Muscle of leg (tissue), 11 donors: ENCODE results near the gene PSMD2. TPM values are rescaled to one million over a fixed set of nuclear protein-coding genes. Genes with fewer than 3 reads are reported as not detected.

ENCODE experiments used
- DNase-seq: peaks from one replicate; pipeline ENCODE4 v3.0.0; 2013
- H3K27ac ChIP-seq: one replicate; pipeline ENCODE4 v1.5.1; 2013; ENCODE audit warnings: mild to moderate bottlenecking, low read length, control low read depth
- H3K27me3 ChIP-seq: one replicate; pipeline ENCODE4 v1.6.1; 2013; ENCODE audit warnings: low read length; ENCODE audit not compliant: control insufficient read depth, insufficient read depth
- H3K36me3 ChIP-seq: one replicate; pipeline ENCODE4 v1.6.1; 2013; ENCODE audit warnings: low read length; ENCODE audit not compliant: control insufficient read depth, insufficient read depth
- H3K4me1 ChIP-seq: one replicate; pipeline ENCODE4 v1.6.1; 2013; ENCODE audit warnings: low read length; ENCODE audit not compliant: control insufficient read depth, insufficient read depth
- H3K4me3 ChIP-seq: one replicate; pipeline ENCODE4 v1.5.1; 2013; ENCODE audit warnings: low read length, control low read depth
- H3K9me3 ChIP-seq: replicated peaks from 2 replicates; pipeline ENCODE4 v1.6.1; 2013; ENCODE audit warnings: low read depth, low read length; ENCODE audit not compliant: control insufficient read depth
- WGBS: methylation state at CpG from one replicate; pipeline ENCODE4 v1.1.5; 2013; ENCODE audit warnings: missing lambda C conversion rate; ENCODE audit not compliant: insufficient coverage; 5-methylcytosine and 5-hydroxymethylcytosine counted together
- polyA plus RNA-seq, 8 donors: library from polyadenylated mRNA; unstranded; fragments of 120-200 nt; gene quantifications; one replicate each; pipeline versions ENCODE4 v1.2.1 to v1.2.3, GENCODE V29; 2013; ENCODE audit warnings: inconsistent platforms in 1 of 8, low replicate concordance in 1 of 8; ENCODE audit not compliant: insufficient read length in 8 of 8, insufficient read depth in 1 of 8
- total RNA-seq: library from RNA; stranded (reverse); fragments of 120-200 nt; gene quantifications from one replicate; pipeline ENCODE4 v1.2.4, GENCODE V29; 2013

Gene PSMD2
- total and polyA plus RNA-seq, 9 donors, result 108 to 200 (median 182) TPM

DNA sequence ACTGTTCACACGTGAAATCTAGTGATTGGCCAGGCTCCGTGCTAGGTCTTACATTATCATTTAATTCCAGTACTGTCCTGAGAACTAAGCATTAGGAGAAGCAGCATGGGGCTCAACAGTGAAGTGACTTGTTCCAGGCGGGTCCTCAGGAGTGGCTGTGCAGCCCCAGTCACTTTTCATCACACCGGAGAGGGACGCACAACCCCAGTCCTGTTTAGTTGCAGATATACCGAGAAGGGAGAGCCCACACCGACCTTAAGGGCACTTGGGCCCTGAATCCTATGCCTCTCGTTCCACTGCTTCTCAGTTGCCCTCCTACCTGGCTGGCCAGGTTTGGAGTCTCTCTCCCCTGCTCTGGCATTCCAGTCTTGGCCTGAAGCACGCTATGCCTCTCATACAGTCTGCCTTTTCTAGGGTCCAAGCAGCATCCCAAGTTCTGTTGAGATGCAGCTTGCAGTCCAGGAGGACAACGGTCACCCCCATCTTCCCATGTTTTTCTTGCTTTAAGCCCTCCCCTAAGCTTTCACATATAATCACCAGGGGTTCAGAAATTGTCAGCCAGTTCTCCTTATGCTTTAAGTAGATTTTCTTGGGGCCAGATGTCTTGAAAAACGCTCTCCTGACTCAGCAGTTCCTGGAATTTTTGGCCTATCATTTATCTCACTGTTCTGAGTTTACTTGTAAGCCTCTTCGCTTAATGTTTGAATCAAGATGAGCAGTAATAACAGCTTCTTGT lies 48.4 kb downstream of the PSMD2 start:
- Histone ChIP-seq H3K27me3 (no peaks in the 10 kb centered on the region), H3K4me1 (peaks cover 24% of the 10 kb centered on the region), H3K27ac (peak overlapping the region; percentile 22), H3K9me3 (no peaks in the 10 kb centered on the region), H3K36me3 (peaks cover 32% of the 10 kb centered on the region), H3K4me3 (no peak overlapping the region)
- peak; percentile 79 for DNase-seq
- 70% methylated on average over 8 of the region's 12 CpGs for WGBS

- WGBS, result 50% methylated on average over 4 of the region's 4 CpGs
- H3K36me3 ChIP-seq, result peaks cover 28% of the 10 kb centered on the region
- H3K27me3 ChIP-seq, result no peaks in the 10 kb centered on the region
- H3K9me3 ChIP-seq, result no peaks in the 10 kb centered on the region
- H3K4me3 ChIP-seq, result no peak overlapping the region
- H3K27ac ChIP-seq, result no peak overlapping the region
- DNase-seq, result no peak
- peaks cover 23% of the 10 kb centered on the region for H3K4me1 ChIP-seq
These were observed 49.0 kb downstream of the PSMD2 start for GRCh38 chr3:184348057-184348382.

- no peak overlapping the region for H3K27ac ChIP-seq
- DNase-seq, result no peak
- no peak overlapping the region for H3K4me3 ChIP-seq
- H3K36me3 ChIP-seq, result peaks cover 18% of the 10 kb centered on the region
- no peaks in the 10 kb centered on the region for H3K27me3 ChIP-seq
- WGBS, result 82% methylated on average over 6 of the region's 10 CpGs
- H3K9me3 ChIP-seq, result no peaks in the 10 kb centered on the region
- peaks cover 20% of the 10 kb centered on the region for H3K4me1 ChIP-seq
These were observed 50.8 kb downstream of the PSMD2 start for GRCh38 chr3:184349563-184350470.

- DNase-seq, result no peak
- Histone ChIP-seq H3K36me3 (peaks cover 20% of the 10 kb centered on the region), H3K4me3 (no peak overlapping the region), H3K9me3 (no peaks in the 10 kb centered on the region), H3K4me1 (peaks cover 16% of the 10 kb centered on the region), H3K27me3 (no peaks in the 10 kb centered on the region), H3K27ac (no peak overlapping the region)
- 87% methylated on average over 6 of the region's 6 CpGs for whole genome bisulfite sequencing
These were observed 51.6 kb downstream of the PSMD2 start for GRCh38 chr3:184350618-184351017.

- H3K9me3 ChIP-seq, result no peaks in the 10 kb centered on the region
- no peaks in the 10 kb centered on the region for H3K27me3 ChIP-seq
- no peak overlapping the region for H3K27ac ChIP-seq
- H3K36me3 ChIP-seq, result peaks cover 21% of the 10 kb centered on the region
- DNase-seq, result no peak
- no peak overlapping the region for H3K4me3 ChIP-seq
- H3K4me1 ChIP-seq, result peaks cover 13% of the 10 kb centered on the region
- WGBS, result 27% methylated on average over 7 of the region's 9 CpGs
These were observed 52.6 kb downstream of the PSMD2 start for GRCh38 chr3:184351511-184352148.

GRCh38 chr3:184352149-184352785 lies 53.2 kb downstream of the PSMD2 start:
- Histone ChIP-seq H3K9me3 (no peaks in the 10 kb centered on the region), H3K27me3 (no peaks in the 10 kb centered on the region), H3K4me1 (peaks cover 13% of the 10 kb centered on the region), H3K27ac (no peak overlapping the region), H3K36me3 (peaks cover 24% of the 10 kb centered on the region), H3K4me3 (no peak overlapping the region)
- 88% methylated on average over 12 of the region's 15 CpGs for WGBS
- no peak for DNase-seq

GRCh38 chr3:184352897-184353545 lies 54.0 kb downstream of the PSMD2 start:
- DNase-seq, result no peak
- no peak overlapping the region for H3K27ac ChIP-seq
- H3K4me3 ChIP-seq, result no peak overlapping the region
- no peaks in the 10 kb centered on the region for H3K9me3 ChIP-seq
- peaks cover 31% of the 10 kb centered on the region for H3K36me3 ChIP-seq
- H3K4me1 ChIP-seq, result peaks cover 8% of the 10 kb centered on the region
- WGBS, result 81% methylated on average over 2 of the region's 11 CpGs
- H3K27me3 ChIP-seq, result no peaks in the 10 kb centered on the region

GRCh38 chr3:184353546-184353941 lies 54.5 kb downstream of the PSMD2 start:
- no peaks in the 10 kb centered on the region for H3K27me3 ChIP-seq
- H3K9me3 ChIP-seq, result no peaks in the 10 kb centered on the region
- 87% methylated on average over 11 of the region's 11 CpGs for WGBS

DNA sequence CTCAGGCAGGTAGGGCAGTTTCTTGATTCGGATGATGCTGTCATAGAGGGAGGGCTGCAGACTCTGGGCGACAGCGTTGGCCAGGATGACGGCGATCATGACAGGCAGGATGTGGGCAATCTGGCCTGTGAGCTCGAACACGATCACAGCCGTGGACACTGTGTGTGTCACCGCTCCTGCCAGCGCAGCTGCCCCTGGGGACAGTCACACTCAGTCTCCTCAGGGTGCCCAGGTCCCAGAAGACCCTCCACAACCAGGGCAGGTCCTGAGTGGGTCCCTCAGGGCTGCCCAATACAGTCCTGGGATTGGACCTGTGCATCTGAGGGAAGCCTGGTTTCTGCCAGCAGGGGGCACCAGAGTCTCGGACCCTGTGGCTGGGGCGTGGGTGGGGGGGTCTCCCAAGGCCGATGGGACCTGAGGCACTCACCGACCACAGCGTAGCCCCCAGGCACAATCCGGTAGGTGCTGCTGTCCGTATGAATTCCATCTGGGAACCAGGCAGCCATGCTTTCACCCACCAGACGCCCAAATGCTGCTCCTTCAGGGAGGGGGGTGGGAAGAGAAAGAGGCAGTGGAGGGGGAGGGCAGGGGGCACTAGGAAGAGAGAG lies 55.2 kb downstream of the PSMD2 start:
- no peak overlapping the region for H3K4me3 ChIP-seq
- no peaks in the 10 kb centered on the region for H3K27me3 ChIP-seq
- peaks cover 8% of the 10 kb centered on the region for H3K4me1 ChIP-seq
- WGBS, result 70% methylated on average over 12 of the region's 18 CpGs
- peaks cover 32% of the 10 kb centered on the region for H3K36me3 ChIP-seq
- peak; percentile 41 for DNase-seq
- H3K27ac ChIP-seq, result no peak overlapping the region
- H3K9me3 ChIP-seq, result no peaks in the 10 kb centered on the region

More at GRCh38 chr3:184353546-184353941, 54.5 kb downstream of the PSMD2 start:
- peaks cover 6% of the 10 kb centered on the region for H3K4me1 ChIP-seq
- DNase-seq, result no peak
- H3K4me3 ChIP-seq, result no peak overlapping the region
- no peak overlapping the region for H3K27ac ChIP-seq
- peaks cover 32% of the 10 kb centered on the region for H3K36me3 ChIP-seq
